Coronary artery (tissue), 2 donors: Measurements from ENCODE around the gene SLC34A3.

Experiments used
- DNase-seq: peaks from one replicate; pipeline ENCODE4 v3.0.0-alpha.2; 2017; ENCODE audit warnings: low spot score
- H3K27ac ChIP-seq, 2 donors: fragments of 200-600 bp; sonication (generic); one replicate each; pipeline ENCODE4 v1.5.1; 2016 to 2019
- H3K4me3 ChIP-seq: fragments of 200-600 bp; sonication (generic); 2 replicates; pipeline ENCODE4 v1.5.1; 2016; ENCODE audit warnings: mild to moderate bottlenecking, moderate library complexity
- TF ChIP-seq, protein P1 (sequence below): fragments of 200-600 bp; sonication (generic); IDR thresholded peaks from one replicate; pipeline ENCODE4 v1.5.1; 2019; ENCODE audit warnings: antibody characterized with exemption

The SLC34A3 gene

DNA sequence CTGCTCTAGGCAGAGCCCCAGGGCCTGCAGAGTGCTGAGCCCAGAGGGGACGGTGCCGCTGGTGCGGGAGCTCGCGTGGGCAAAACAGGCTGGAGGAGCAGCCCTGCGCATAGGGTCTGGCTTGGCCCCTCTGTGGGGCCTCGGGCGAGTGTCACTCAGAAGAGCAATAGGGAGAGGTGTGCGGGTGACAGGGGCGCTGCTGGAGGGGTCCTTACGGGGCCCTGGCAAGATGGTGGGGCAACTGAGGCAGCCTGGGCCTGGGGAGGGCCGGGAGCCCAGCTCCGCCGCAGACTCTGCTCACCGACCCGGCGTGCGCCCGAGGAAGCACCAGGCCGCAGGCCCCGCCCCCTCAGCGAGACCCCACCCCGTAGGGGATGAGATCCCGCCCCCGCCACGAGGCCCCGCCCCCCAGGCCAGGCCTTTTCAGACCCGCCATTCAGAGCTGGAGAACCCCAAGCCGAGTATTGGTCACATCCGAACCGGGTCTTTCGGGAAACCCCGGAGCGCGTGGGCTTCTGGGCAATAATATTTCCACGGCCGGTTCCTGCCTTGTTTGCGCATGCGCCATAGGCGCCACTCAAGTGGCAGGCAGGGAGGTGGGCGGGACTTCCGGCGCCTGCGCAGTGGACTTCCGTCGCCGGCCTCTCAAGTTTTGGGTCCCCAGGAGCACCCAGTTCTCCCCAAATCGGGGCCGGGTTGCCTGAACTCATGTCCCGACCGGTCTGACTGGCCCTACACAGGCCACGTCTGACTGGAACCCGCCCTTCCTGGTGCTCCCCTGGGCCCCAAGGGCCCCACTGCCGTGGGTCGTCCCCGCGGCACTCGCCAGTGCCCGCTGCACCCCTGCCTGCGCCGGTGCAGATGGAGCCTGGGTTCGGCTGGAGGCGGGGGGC lies 7.4 kb upstream of the SLC34A3 start:
- peak overlapping the region; percentile 87 for H3K4me3 ChIP-seq
- DNase-seq: peak; percentile 99
- peak overlapping the region; percentile 71 to 97 for H3K27ac ChIP-seq
- TF ChIP-seq, protein P1, sequence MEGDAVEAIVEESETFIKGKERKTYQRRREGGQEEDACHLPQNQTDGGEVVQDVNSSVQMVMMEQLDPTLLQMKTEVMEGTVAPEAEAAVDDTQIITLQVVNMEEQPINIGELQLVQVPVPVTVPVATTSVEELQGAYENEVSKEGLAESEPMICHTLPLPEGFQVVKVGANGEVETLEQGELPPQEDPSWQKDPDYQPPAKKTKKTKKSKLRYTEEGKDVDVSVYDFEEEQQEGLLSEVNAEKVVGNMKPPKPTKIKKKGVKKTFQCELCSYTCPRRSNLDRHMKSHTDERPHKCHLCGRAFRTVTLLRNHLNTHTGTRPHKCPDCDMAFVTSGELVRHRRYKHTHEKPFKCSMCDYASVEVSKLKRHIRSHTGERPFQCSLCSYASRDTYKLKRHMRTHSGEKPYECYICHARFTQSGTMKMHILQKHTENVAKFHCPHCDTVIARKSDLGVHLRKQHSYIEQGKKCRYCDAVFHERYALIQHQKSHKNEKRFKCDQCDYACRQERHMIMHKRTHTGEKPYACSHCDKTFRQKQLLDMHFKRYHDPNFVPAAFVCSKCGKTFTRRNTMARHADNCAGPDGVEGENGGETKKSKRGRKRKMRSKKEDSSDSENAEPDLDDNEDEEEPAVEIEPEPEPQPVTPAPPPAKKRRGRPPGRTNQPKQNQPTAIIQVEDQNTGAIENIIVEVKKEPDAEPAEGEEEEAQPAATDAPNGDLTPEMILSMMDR: no peak

DNA sequence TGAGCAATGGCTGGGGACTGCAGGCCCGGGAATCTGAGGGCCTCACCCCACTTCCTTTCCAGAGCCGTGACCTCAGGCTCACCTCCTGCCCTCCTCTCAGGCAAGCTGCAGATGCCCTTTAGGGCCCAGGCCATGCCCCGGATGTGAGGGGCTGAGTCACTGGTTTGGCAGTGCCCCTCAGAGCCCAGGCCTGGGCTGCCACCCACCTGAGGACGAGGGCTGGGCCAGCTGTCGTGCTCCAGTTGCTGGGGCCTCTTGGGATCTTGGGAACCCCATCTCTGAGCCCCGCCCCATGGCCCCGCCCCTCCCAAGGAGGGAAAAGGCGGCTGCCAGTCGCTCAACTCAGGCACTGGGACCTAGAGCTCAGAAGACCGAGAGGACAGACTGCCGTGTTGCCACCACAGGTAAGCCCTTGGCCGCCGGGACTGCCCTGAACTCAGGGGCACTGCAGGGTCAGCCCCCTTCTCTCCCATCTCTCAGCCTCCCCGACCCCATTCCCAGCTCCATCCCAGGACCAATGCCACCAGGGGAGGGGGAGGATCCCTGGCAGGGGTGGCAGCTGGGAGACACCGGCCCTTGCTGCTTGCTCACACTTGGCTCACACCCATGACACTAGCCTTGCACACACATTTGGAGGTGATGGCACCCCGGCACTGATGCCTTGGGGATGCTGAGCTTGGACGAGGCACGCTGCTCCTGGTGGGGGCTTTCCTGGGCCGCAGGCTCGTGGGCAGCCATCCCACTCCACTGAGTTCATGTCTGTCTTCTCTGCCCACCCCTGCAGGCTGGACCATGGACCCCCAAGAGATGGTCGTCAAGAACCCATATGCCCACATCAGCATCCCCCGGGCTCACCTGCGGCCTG lies 5.6 kb upstream of the SLC34A3 start, which contains the start of gene CYSRT1:
Gene CYSRT1 (plus strand): TSS at position 345 of the 865 bp plus-strand sequence. CDS start 448 bp downstream, at position 793.
- no peak for DNase-seq
- TF ChIP-seq, protein P1: no peak
- Histone ChIP-seq H3K4me3 (peak within 1 kb of the TSS; percentile 87), H3K27ac (peak within 1 kb of the TSS; percentile 71 to 97)

DNA sequence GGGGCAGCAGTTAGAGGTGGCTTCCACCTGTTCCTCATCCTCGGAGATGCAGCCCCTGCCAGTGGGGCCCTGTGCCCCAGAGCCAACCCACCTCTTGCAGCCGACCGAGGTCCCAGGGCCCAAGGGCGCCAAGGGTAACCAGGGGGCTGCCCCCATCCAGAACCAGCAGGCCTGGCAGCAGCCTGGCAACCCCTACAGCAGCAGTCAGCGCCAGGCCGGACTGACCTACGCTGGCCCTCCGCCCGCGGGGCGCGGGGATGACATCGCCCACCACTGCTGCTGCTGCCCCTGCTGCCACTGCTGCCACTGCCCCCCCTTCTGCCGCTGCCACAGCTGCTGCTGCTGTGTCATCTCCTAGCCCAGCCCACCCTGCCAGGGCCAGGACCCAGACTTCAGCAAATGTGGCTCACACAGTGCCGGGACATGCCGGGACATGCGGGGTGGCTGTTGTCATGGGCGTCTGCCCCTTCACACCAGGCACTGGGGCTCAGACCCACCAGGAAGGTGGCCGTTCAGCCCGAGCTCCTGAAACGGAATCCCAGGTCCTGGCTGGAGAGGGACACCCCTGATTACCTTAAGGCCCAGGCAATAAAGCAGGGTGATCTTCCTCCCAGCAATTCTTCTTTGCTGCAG lies 4.9 kb upstream of the SLC34A3 start:
- DNase-seq: no peak
- TF ChIP-seq, protein P1: no peak
- Histone ChIP-seq H3K27ac (no peak overlapping the region), H3K4me3 (no peak overlapping the region)

DNA sequence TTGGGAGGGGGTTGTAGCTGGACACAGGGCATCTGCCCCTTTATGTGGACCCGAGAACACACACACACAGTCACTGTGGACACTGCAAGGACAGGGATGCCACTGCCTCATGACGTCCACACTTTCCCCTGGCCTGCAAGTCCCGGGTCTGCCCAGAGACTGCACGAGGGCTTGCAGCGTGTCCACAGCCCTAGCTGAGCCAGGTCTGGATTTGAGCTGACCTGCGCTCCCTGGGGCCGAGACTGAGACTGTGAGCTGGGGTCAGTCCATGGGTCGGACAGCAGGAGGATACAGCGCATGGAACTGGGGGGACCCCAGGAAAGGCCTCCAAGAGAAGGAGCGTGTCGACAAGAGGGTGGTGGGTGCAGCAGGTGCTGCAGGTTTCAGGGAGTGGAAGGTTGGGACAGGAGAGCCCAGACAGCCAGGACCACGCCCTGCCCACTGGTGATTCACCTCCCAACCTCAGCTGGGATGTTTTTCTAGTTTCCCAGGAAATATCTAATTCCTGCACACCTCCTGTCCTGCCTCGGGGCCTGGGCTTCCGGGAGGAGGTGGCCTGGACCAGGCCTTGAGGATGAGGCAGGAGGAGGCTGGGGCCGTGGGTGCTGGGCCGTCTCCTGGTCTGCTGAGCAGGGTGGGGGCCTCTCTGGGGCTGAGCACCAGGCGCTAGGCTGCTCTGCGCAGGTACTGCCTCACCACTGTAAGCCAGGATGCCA lies 4.2 kb upstream of the SLC34A3 start:
- DNase-seq: no peak
- TF ChIP-seq, protein P1: no peak
- no peak overlapping the region for H3K4me3 ChIP-seq
- no peak overlapping the region for H3K27ac ChIP-seq

DNA sequence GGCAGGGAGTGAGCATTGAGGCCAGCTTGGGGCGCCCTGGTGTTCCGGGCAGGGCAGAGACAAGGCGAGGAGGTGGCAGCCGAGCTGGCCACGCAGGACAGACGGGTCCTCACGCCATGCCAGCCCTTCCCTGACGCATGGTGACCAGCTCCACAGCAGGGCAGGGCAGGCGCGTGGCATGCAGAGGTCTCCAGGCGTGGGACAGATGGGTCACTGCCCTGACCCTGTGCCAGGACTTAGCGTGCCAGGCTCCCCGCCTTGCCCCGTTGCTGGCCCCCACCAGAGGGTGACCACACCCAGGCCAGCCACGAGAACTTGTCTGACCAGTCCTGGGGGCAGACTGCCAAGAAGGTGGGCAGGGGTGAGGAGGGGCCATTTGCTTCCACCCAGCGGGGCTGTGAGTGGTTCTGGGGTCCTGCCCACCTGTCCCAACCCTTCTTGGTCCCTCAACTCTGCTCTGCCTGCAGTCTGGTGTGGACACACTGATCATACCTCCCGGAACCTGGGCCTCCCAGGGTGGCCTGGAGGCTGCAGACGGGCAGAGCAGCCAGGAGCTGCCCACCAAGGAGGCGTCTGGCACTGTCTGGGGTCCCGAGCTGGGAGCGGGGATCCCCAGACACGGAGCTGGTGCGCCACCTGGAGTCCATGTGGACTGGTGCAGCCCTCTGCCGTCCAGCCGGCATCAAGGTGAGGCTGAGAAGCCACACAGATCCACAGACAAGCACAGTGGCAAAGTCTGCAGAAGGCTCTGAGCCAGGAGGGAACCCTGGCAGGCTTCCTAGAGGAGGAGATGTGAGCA lies 3.4 kb upstream of the SLC34A3 start, which contains the start of gene RNF224:
Gene RNF224 (plus strand): TSS at position 449 of the 799 bp plus-strand sequence. CDS start 834 bp downstream, outside the sequence.
- TF ChIP-seq, protein P1: peak; percentile 47
- no peak within 1 kb of the TSS for H3K27ac ChIP-seq
- no peak for DNase-seq
- H3K4me3 ChIP-seq: no peak within 1 kb of the TSS
